ENCODE data around the gene CDC25C. TPM values are rescaled to one million over a fixed set of nuclear protein-coding genes. Genes with fewer than 3 reads are reported as not detected.

Gene CDC25C
- total RNA-seq, 1 donor from 2014 or later: not detected

- intact Hi-C loops (cut with micrococcal nuclease): no loop called here
- H3K27me3 Mint-ChIP-seq: peaks cover 23% of the 10 kb centered on the region
- POLR2A ChIA-PET: no interaction called here
- H3K27ac Mint-ChIP-seq: no peak overlapping the region
- H3K9me3 Mint-ChIP-seq: no peaks in the 10 kb centered on the region
- no peaks in the 10 kb centered on the region for H3K36me3 Mint-ChIP-seq (ENCODE audit: low read depth)
- TF ChIP-seq CTCF (IDR thresholded peaks at IDR 0.05): no peak
- H3K4me1 Mint-ChIP-seq: peaks cover 6% of the 10 kb centered on the region
- no peak for ATAC-seq (ENCODE audit: low read depth)
- H3K4me3 Mint-ChIP-seq: no peak overlapping the region
- no peak for DNase-seq
- CTCF ChIA-PET: no interaction called here
Observed at GRCh38 chr5:138272681-138273080, 58.9 kb downstream of the CDC25C start.

- Mint-ChIP-seq H3K4me3 (no peak overlapping the region), H3K9me3 (no peaks in the 10 kb centered on the region), H3K4me1 (peaks cover 6% of the 10 kb centered on the region), H3K36me3 (ENCODE audit: low read depth) (no peaks in the 10 kb centered on the region), H3K27ac (no peak overlapping the region), H3K27me3 (peaks cover 25% of the 10 kb centered on the region)
- DNase-seq (no peak), ATAC-seq (ENCODE audit: low read depth) (no peak)
- CTCF ChIA-PET: no interaction called here
- POLR2A ChIA-PET: no interaction called here
- no peak for TF ChIP-seq CTCF (IDR thresholded peaks at IDR 0.05)
- intact Hi-C loops (cut with micrococcal nuclease): no loop called here
Observed at GRCh38 chr5:138271281-138271680, 60.3 kb downstream of the CDC25C start.

GRCh38 chr5:138264183-138264582, 67.4 kb downstream of the CDC25C start:
- peaks cover 10% of the 10 kb centered on the region for H3K27me3 Mint-ChIP-seq
- ATAC-seq (ENCODE audit: low read depth): no peak
- no peaks in the 10 kb centered on the region for H3K4me1 Mint-ChIP-seq
- CTCF ChIA-PET: interaction anchor here (1.2 kb wide), 1 partner anchor 185 kb away, joined by 3 read pairs; no protein-coding TSS in a partner anchor
- intact Hi-C loops (cut with micrococcal nuclease): no loop called here
- no peaks in the 10 kb centered on the region for H3K9me3 Mint-ChIP-seq
- TF ChIP-seq CTCF (IDR thresholded peaks at IDR 0.05): no peak
- POLR2A ChIA-PET: no interaction called here
- no peak for DNase-seq
- H3K36me3 Mint-ChIP-seq (ENCODE audit: low read depth): no peaks in the 10 kb centered on the region
- H3K27ac Mint-ChIP-seq: no peak overlapping the region
- no peak overlapping the region for H3K4me3 Mint-ChIP-seq

GRCh38 chr5:138263581-138263980, 68.0 kb downstream of the CDC25C start:
- ATAC-seq (ENCODE audit: low read depth) (no peak), DNase-seq (no peak)
- intact Hi-C loops (cut with micrococcal nuclease): no loop called here
- Mint-ChIP-seq H3K27ac (no peak overlapping the region), H3K4me3 (no peak overlapping the region), H3K27me3 (peaks cover 10% of the 10 kb centered on the region), H3K4me1 (no peaks in the 10 kb centered on the region), H3K36me3 (ENCODE audit: low read depth) (no peaks in the 10 kb centered on the region), H3K9me3 (no peaks in the 10 kb centered on the region)
- POLR2A ChIA-PET: no interaction called here
- no peak for TF ChIP-seq CTCF (IDR thresholded peaks at IDR 0.05)
- CTCF ChIA-PET: interaction anchor here (1.2 kb wide), 1 partner anchor 186 kb away, joined by 3 read pairs; no protein-coding TSS in a partner anchor

GRCh38 chr5:138258704-138259292, 72.8 kb downstream of the CDC25C start:
- no peaks in the 10 kb centered on the region for H3K4me1 Mint-ChIP-seq
- ChIA-PET POLR2A (no interaction called here), CTCF (no interaction called here)
- no peak overlapping the region for H3K4me3 Mint-ChIP-seq
- intact Hi-C loops (cut with micrococcal nuclease): no loop called here
- no peak for ATAC-seq (ENCODE audit: low read depth)
- H3K27ac Mint-ChIP-seq: no peak overlapping the region
- no peaks in the 10 kb centered on the region for H3K36me3 Mint-ChIP-seq (ENCODE audit: low read depth)
- no peak for TF ChIP-seq CTCF (IDR thresholded peaks at IDR 0.05)
- H3K27me3 Mint-ChIP-seq: peaks cover 2% of the 10 kb centered on the region
- DNase-seq: no peak
- no peaks in the 10 kb centered on the region for H3K9me3 Mint-ChIP-seq
